GM21576 (cell line): ENCODE measurements around the gene ANKRD44.

Experiments used
- ATAC-seq: cut with Tn5 transposase; IDR thresholded peaks from one replicate; pipeline ENCODE4 v1.9.1; 2021; ENCODE audit warnings: mild to moderate bottlenecking, moderate library complexity; ENCODE audit not compliant: unreplicated experiment

The ANKRD44 gene

GRCh38 chr2:197265036-197265435 lies 45.5 kb downstream of the ANKRD44 start:
- no peak for ATAC-seq

- no peak for ATAC-seq
Measured at GRCh38 chr2:197264332-197264731, 46.2 kb downstream of the ANKRD44 start.

GRCh38 chr2:197263077-197263476 lies 47.5 kb downstream of the ANKRD44 start:
- no peak for ATAC-seq

GRCh38 chr2:197261808-197262226 lies 48.8 kb downstream of the ANKRD44 start:
- peak; percentile 62 for ATAC-seq

GRCh38 chr2:197259470-197259999 lies 51.0 kb downstream of the ANKRD44 start:
- no peak for ATAC-seq

- ATAC-seq, result no peak
Measured at GRCh38 chr2:197258580-197258979, 52.0 kb downstream of the ANKRD44 start.

- ATAC-seq, result no peak
Measured at GRCh38 chr2:197256547-197257170, 53.9 kb downstream of the ANKRD44 start.

- no peak for ATAC-seq
Measured at GRCh38 chr2:197256021-197256420, 54.6 kb downstream of the ANKRD44 start.

- ATAC-seq, result peak; percentile 93
Measured at GRCh38 chr2:197255543-197255942, 55.0 kb downstream of the ANKRD44 start.

GRCh38 chr2:197254776-197255530 lies 55.6 kb downstream of the ANKRD44 start:
- ATAC-seq, result peak; percentile 20

- ATAC-seq, result no peak
Measured at GRCh38 chr2:197251576-197251975, 59.0 kb downstream of the ANKRD44 start.

- ATAC-seq, result no peak
Measured at GRCh38 chr2:197251163-197251562, 59.4 kb downstream of the ANKRD44 start.

- ATAC-seq, result no peak
Measured at GRCh38 chr2:197250084-197250397, 60.5 kb downstream of the ANKRD44 start.

GRCh38 chr2:197249381-197250083 lies 61.0 kb downstream of the ANKRD44 start:
- ATAC-seq, result no peak

- ATAC-seq, result peak; percentile 38
Measured at GRCh38 chr2:197248623-197249022, 62.0 kb downstream of the ANKRD44 start.

- ATAC-seq, result no peak
Measured at GRCh38 chr2:197248001-197248401, 62.6 kb downstream of the ANKRD44 start.

GRCh38 chr2:197247083-197247482 lies 63.5 kb downstream of the ANKRD44 start:
- ATAC-seq, result no peak

GRCh38 chr2:197245829-197246804 lies 64.5 kb downstream of the ANKRD44 start:
- no peak for ATAC-seq

- ATAC-seq, result no peak
Measured at GRCh38 chr2:197244349-197244748, 66.2 kb downstream of the ANKRD44 start.

GRCh38 chr2:197242719-197243118 lies 67.9 kb downstream of the ANKRD44 start:
- ATAC-seq, result no peak

- no peak for ATAC-seq
Measured at GRCh38 chr2:197241596-197241995, 69.0 kb downstream of the ANKRD44 start.
